ENCODE measurements around the gene MYO3B.
"Not testable (repeated sequence)": the region's sequence is repeated elsewhere in the genome, so short reads cannot be mapped to it uniquely, and the experiment has no call there.

MYO3B gene

DNA sequence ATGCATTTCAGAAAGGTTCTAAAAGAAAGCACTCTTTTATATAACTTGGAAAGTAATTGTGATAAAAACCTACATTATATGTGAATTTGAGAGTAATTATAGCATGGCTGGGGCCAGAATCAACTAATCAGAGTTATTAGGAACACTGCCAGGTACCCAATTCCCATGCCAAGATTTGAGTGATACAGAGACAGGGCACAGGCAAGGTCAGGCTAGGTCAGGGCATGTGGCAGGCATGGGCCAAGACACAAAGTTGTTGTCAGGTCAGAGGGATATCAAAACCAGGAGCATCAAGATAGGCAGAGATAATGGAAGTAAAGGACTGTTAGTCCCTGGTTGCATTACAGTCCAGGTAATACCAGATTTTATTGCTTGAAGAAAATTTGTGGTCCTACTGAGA, 87.4 kb downstream of the MYO3B start:
- DNase-seq: no peak

GRCh38 chr2:170266358-170266757, 88.4 kb downstream of the MYO3B start:
- DNase-seq: no peak

DNA sequence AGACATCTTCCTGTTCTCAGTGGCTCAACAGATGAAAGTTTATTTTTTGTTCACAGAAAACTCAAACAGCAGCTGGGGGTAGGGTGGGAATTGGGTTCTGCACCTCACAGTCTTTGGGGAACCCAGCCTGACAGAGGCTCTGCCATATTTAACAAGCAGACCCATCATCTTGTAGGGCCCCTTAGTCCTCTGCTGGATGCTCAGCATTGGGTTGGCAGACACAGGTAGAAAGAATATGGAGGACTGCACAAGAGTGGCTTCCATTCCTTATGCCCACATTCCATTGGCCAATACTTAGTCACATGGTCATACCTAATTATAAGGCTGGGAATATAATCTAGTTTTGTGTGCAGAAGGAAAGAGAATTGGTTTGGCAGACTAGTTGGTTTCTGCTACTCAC, 89.1 kb downstream of the MYO3B start:
- DNase-seq: no peak

GRCh38 chr2:170270278-170270864, 92.4 kb downstream of the MYO3B start:
- DNase-seq: no peak

- DNase-seq: peak; percentile 89
These were observed 93.4 kb downstream of the MYO3B start for GRCh38 chr2:170271340-170271739.

DNA sequence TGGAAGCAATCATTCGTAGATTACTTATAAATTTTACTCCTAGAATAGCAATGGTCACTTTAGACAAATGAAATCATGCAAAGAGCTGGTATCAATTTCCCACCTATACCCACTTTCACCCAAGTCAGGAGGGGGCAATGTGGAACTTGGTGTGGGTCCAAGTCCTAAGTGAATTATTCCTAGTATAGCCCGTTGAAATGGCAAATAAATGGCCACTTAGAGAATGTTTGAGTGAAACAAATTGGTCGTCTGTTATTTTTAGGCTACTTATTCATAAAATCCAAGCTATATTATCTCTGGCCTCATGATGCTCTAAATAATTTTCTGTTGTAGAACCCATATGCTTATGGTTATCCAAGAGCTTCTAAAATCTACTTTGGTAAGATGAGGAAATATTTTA, 98.1 kb downstream of the MYO3B start:
- DNase-seq: no peak

- DNase-seq: peak; percentile 18
These were observed 99.1 kb downstream of the MYO3B start for GRCh38 chr2:170276925-170277629.

DNA sequence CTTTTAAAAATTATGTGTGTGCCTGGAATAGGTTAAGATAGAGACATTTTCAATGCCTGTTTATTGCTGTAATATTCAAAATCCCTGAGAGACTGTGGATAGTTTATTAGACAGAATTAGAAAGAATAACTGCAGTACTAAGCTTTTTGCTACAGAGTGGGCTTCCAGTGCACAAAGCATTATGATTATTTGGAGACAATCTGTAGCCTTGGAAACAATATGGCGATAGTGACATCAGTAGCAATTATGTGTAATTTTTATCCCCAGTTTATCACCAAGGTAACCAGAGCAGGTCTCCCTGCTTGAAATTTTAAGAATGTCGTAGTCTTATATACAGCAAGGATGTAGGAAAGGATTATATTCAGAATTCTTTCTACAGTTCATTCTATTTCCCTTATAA, 100.0 kb downstream of the MYO3B start:
- no peak for DNase-seq

DNA sequence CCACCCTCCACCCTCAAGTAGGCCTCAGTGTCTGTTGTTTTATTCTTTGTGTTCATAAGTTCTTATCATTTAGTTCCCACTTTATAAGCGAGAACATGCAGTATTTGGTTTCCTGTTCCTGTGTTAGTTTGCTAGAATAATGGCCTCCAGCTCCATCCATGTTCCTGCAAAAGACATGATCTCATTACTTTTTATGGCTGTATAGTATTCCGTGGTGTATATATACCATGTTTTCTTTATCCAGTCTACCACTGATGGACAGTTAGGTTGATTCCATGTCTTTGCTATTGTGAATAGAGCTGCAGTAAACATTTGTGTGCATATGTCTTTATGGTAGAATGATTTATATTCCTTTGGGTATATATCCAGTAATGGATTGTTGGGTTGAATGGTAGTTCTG, 101.7 kb downstream of the MYO3B start:
- not testable (repeated sequence) for DNase-seq

GRCh38 chr2:170282851-170283250, 104.9 kb downstream of the MYO3B start:
- no peak for DNase-seq

DNA sequence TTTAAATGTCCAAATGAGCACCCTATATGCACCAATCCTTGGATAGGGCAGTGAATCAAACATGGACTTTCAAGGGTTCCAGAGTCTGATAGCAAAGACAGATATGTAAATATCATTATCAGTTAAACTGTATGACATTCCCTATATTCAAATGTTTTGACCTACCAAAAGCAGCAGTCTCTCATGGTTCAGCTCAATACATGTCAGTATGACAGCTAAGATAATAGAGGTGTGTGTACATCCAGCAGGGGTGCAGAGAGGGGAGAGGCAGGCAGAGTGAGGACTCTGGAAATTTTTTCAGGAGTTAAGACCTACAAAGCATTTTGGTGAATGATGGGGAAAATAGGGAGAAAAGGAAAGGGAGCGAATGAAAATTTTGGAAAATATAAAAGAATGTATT, 106.3 kb downstream of the MYO3B start:
- no peak for DNase-seq

DNA sequence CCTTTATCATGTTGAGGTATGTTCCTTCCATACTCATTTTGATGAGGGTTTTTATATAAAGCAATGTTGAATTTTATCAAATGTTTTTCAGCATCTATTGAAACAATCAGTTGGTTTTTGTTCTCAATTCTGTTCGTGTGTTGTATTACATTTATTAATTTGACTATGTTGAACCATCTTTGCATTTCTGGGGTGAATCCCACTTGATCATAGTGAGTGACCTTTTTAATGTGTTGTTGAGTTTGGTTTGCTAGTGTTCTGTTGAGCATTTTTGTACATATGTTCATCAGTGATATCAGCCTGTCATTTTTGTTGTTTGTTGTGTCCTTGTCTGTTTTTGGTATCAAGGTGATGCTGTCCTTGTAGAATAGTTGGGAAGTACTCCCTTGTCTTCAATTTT, 110.9 kb downstream of the MYO3B start:
- DNase-seq: no peak

DNA sequence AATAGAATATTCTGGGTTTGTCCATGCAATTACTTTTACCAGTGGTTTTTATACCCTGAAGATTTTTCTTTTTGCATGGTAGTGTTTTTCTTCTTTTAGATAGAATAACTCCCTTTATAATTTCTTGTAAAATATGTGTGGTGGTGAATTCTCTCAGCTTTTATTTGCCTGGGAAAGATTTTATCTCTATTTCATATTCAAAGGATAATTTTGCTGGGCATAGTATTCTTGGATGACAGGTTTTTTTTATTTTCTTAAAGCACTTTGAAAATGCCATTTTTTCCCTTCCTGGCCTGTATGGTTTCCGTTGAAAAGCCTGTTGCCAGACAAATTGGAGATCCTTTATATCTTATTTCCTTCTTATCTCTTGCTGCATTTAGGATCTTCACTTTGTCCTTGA, 113.5 kb downstream of the MYO3B start:
- no peak for DNase-seq

- no peak for DNase-seq
These were observed 114.5 kb downstream of the MYO3B start for GRCh38 chr2:170292415-170292814.

DNA sequence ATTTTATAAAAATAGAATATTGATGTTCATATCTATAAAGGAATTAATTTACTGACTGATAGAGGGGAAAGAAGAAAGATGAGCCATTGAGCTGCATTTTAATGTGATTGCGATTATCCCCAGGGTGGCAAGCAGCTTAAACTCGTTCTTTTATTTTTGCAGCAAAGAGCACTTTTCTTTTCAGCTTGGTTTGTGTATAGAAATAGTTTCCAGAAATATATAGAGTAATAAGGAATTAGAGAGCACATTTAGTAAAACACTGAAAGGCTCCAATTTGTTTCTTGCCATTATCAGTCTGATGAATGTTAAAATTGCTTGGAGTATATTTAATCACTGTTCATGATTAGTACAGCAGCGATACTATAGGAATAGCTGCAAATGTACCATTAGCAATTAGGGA, 119.5 kb downstream of the MYO3B start:
- no peak for DNase-seq

- DNase-seq: no peak
These were observed 120.2 kb downstream of the MYO3B start for GRCh38 chr2:170298115-170298514.

DNA sequence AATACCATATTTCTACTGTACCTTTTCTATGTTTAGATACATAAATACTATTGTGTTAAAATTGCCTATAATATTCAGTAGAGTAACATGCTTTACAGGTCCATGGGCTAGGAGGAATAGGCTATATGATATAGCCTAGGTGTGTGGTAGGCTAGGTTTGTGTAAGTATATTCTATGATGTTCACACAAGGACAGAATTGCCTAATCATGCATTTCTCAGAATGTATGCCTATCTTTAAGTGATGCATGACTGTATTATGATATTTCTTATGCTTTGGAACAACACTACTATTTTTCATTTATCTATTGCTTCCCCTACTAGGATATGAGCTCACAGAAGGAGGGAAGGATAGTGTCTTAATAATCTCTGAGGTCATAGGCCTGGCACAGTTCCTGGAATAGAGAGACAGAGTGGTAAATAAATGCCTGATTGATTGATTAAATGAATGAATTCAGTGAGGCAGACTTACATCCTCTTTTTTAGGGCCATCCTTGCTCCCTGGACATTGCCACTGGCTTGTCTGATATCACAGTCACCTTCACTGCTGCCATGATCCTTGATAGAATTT, 121.0 kb downstream of the MYO3B start:
- DNase-seq: no peak

- DNase-seq: no peak
These were observed 123.0 kb downstream of the MYO3B start for GRCh38 chr2:170300993-170301392.

DNA sequence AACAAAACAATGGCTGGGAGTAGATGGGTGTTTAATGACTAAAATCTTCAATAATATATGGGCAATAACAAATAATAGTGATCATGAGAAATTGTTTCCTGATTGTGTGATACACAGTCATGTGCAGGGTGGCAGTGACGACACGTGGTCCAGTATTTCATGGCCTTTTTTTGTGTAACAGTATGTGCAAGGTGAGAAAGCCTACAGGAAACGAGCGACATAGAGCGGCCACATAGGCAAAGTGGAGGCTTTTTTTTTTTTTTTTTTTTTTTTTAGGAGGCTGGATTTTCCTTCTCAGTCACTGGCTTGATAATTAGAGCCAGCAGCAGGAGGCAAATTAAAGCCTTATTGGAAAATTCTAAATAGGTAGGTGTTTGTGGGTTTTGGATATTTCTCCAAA, 123.7 kb downstream of the MYO3B start:
- DNase-seq: no peak

GRCh38 chr2:170305711-170306110, 127.8 kb downstream of the MYO3B start:
- DNase-seq: no peak

DNA sequence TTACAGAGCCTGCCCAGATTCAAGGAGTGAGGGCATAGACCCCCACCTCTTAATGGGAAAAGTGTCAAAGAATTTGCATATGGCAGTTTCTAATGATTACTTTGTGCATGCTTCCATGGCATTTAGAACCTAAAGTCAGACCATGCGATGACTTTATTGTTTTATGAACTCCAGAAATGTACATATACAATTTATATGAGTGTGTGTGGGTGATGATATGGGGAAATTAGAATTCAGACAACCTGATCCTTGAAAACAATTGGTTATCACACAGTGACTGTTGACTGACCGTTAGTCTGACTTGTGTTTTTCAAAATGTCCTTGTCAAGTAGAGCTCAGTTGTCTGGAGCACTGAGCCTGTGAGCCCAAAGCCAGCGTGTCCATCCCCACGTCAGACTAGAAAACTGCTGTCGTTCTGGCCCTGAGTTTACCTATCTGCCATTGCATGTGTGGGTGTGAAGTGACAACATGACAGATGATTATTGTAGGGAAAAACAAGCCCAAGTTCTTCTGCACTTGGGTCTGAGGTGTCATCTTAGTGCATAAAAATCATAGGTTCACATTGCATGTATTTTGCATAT, 128.4 kb downstream of the MYO3B start:
- DNase-seq: no peak

- no peak for DNase-seq
These were observed 129.1 kb downstream of the MYO3B start for GRCh38 chr2:170307052-170307451.

DNA sequence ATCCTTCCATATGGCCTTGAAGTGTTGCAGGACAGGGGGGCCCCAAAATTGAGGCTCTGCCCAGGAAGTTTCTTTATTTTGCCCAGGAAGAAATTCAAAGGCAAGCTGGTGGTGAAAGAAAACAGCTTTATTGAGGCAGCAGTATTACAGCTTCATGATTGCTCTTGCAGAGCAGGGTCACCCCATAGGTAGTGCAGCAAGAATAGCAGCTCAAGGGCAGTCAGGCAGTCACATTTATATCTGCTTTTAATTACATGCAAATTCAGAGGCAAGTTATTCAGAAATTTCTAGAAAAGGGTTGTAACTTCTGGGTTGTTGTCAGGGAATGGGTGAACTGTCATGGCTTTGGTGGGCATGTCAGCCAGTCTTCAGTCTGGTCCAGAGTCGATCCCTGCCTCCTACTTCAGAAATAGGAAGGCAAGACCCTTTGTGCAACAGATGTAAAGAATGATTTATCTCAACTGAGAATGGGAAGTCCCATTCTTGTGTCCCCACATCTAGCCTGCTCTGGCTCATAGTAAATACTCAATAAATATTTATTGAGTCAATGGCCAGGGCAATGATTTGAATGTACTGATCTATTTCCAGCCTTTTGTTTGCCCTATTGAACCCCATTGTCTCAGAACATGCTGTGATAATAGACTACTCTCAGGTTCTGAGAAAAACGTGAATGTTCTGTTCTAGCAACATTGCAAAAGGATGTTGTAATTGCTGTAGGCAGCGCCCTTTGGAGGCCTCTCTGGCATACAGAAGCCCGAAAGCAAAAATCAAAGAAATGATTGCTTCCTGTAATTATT, 129.8 kb downstream of the MYO3B start:
- DNase-seq: no peak

All from NCI-H510A (cell line).